GM19099 (cell line): ENCODE data around the gene HADHA.

Source experiments
- POLR2A ChIP-seq: IDR thresholded peaks from 3 replicates; pipeline ENCODE4 v1.6.1; 2011; ENCODE audit warnings: low read depth; ENCODE audit not compliant: insufficient read length; ENCODE audit errors: extremely low read depth

Gene HADHA

GRCh38 chr2:26185954-26186770 is 58.3 kb downstream of the HADHA start:
- no peak for TF ChIP-seq POLR2A

DNA sequence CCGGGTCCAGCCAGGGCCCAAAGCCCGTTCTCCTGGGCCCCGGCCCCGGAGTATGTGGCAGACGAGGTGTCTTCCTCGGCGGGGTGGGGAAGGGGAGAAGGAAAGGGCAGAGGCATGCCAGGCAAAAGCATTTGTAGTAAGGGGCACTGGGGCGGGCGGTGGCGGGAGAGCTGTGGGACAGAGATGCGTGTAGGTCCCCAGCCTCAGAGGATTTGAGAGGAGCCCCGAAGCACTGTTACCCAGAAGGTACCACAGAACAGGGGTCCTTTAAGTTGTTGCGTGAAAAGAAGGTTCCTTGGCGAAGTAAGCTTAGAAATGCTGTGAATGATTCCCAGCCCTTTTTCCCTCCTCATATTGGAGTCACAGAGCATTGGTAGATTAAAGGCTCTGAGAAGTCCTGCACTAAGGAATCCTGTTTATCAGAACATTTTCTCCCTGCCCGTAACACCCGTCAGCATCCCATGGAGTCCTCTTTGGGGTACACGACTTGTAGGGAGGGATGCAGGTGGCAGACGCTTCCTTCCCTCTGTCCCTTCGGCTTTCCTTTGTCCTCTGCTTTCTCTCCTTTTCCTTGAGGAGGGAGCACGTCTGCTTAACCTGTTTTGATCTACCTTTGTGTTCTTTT is 59.0 kb downstream of the HADHA start:
- TF ChIP-seq POLR2A, result no peak

DNA sequence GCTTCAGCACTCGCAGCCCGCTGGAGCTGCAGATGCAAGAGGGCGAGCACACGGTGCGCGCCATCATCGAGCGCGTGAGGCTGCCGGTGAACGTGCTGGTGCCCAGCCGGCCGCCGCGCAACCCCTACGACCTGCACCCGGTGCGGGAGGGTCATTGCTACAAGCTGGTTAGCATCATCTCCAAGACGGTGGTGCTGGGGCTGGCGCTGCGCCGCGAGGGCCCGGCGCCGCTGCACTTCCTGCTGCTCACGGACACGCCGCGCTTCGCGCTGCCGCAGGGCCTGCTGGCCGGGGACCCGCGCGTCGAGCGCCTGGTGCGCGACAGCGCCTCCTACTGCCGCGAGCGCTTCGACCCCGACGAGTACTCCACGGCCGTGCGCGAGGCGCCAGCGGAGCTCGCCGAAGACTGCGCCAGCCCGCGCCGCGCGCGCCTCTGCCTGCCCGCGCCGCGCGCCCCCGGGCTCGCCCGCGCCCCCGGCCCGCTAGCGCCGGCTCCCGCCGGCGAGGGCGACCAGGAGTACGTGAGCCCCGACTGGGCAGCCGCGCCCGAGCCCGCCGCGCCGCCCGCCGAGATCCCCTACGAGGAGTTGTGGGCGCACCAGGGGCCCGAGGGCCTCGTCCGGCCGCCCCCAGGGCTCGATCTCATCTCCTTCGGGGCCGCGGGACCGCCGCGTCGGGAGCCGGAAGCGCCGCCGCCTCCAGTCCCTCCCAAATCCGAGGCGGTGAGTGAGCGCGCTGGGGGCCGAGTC is 59.7 kb downstream of the HADHA start:
- peak; percentile 68 for TF ChIP-seq POLR2A

- TF ChIP-seq POLR2A, result no peak
Observed at GRCh38 chr2:26184121-26184520, 60.3 kb downstream of the HADHA start.

DNA sequence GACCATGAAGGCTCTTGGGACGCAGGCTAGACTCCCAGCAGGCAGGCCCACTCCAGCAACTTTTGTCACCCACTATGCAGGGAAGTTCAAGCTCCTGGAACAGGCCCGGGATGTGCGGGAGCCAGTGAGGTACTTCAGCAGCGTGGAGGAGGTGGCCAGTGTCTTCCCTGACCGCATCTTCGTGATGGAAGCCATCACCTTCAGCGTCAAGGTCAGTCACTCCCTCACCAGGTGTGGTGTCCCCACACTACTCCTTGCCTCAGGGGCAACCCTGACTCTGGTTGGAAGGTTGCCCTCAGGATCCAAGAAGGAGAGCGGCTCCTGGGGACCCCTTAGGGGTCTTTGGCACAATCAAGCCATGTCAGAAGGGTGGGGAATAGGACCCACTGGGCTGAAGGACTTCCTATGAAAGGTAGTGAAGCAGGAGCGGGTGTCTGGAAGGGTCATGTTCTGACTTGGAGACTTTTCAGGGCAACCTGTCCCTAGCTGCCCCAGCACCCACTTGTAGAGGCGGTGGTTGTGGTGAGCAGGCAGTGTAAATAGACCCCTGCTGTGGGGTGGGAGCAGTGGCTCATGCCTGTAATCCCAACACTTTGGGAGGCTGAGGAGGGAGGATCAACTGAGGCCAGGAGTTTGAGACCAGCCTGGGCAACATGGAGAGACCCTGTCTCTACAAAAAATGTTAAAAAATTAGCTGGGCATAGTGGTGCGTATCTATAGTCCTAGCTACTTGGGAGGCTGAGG is 61.4 kb downstream of the HADHA start:
- no peak for TF ChIP-seq POLR2A

DNA sequence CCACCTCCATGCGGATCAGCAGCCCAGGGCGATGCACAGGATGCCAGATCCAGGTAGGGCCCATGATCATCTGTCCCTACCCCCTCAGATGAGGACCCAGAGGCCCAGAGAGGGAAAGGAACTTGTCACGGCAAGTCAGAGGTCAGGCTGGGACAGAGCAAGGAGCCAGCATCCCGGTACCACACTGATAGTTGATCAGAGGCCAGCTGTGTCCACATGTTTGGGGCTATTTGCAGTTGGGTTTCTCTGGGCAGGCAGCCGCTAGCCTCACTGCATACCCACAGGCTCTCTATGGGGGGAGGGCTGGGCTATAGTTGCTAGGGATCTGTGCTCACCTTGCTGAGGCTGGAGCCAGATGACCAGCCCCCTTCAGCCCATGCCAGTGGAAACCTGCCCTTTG is 62.0 kb downstream of the HADHA start:
- TF ChIP-seq POLR2A, result no peak

DNA sequence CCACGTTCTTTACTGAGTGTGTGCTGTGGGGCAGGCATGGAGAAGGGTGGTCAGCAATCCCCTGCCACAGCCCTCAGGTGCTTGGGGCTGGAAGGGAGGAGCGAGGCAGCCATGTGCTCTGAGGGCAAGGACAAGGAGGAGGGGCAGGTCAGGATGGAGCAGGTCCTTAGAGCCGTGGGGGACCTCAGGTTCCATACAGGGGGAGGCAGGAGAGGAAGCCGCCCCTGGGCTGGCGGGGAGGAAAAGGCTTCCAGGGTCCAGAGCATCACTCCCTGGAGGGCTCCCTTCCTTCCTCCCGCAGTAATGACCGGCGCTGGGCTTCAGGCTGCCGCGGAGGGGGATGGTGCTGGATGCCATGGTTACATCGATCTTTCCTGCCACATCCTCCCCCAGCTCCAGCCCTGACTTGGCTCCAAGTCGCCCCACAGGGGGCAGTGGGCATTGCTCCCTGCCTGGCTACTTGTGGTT is 65.0 kb downstream of the HADHA start:
- no peak for TF ChIP-seq POLR2A

- no peak for TF ChIP-seq POLR2A
Observed at GRCh38 chr2:26178746-26179436, 65.5 kb downstream of the HADHA start.

GRCh38 chr2:26178246-26178645 is 66.2 kb downstream of the HADHA start:
- TF ChIP-seq POLR2A, result no peak

GRCh38 chr2:26177122-26177521 is 67.3 kb downstream of the HADHA start:
- TF ChIP-seq POLR2A, result no peak

GRCh38 chr2:26176279-26176615 is 68.2 kb downstream of the HADHA start:
- TF ChIP-seq POLR2A, result no peak

GRCh38 chr2:26175466-26176278 is 68.8 kb downstream of the HADHA start:
- no peak for TF ChIP-seq POLR2A

GRCh38 chr2:26174691-26175465 is 69.6 kb downstream of the HADHA start:
- no peak for TF ChIP-seq POLR2A
